Measurements from ENCODE around the gene SLC2A4. TPM values are rescaled to one million over a fixed set of nuclear protein-coding genes. Genes with fewer than 3 reads are reported as not detected.

The SLC2A4 gene
- total RNA-seq, 1 donor, result under 0.01 TPM

DNA sequence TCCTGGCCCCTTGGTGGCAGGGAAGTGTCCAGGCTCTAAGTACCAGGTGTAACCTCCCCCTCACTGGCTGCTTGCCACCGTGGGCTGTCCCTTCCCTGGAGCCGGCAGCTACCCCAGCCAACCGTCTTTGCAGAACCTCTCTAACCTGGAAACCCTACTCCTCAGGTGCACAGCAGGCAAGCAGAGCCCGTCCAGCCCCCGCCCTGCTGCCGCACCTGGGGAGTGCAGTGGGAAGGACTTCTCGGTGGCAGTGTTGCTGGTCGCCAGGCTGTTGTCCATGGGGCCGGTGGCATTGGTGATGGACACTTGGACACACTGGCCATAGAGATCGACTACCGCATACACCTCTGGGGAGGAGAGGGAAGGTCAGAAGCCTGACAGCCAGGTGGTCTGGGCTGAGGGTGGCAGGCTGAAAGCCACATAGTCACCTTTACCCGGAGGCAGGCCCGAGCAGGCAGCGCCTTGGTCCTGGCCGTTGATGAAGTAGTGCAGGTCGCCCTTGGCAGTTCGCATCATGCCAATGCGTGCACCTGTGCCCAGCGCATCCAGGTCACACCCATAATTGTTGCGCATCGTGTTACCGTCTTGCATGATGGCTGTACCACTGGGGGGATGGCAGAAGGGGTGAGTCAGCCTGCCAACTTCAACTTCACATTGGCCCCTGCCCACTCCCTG is 41.1 kb downstream of the SLC2A4 start:
- TF ChIP-seq CTCF (IDR thresholded peaks at IDR 0.05; ENCODE audit: extremely low read depth, low read depth, low read length), result no peak
- H3K27ac ChIP-seq (ENCODE audit: low read depth, low read length), result no peak overlapping the region
- peaks cover 7% of the 10 kb centered on the region for H3K79me2 ChIP-seq (ENCODE audit: insufficient read depth, low read length)
- no peaks in the 10 kb centered on the region for H4K20me1 ChIP-seq (ENCODE audit: insufficient read depth, low read length)
- peak; percentile 64 for DNase-seq (ENCODE audit: insufficient read length, low spot score, missing footprints)
- H3K4me2 ChIP-seq (ENCODE audit: insufficient read depth, low read length), result no peak overlapping the region
- no peaks in the 10 kb centered on the region for H3K4me1 ChIP-seq (ENCODE audit: insufficient read depth, low read length)
- no peak overlapping the region for H3K4me3 ChIP-seq (ENCODE audit: insufficient read depth, low read length)
- H3K9me3 ChIP-seq (ENCODE audit: low read depth, low read length), result no peaks in the 10 kb centered on the region
- H2AFZ ChIP-seq (ENCODE audit: low read length), result no peak overlapping the region
- H3K36me3 ChIP-seq (ENCODE audit: insufficient read depth, low read length), result peaks cover 76% of the 10 kb centered on the region
- H3K27me3 ChIP-seq (ENCODE audit: insufficient read depth, low read length), result no peaks in the 10 kb centered on the region

DNA sequence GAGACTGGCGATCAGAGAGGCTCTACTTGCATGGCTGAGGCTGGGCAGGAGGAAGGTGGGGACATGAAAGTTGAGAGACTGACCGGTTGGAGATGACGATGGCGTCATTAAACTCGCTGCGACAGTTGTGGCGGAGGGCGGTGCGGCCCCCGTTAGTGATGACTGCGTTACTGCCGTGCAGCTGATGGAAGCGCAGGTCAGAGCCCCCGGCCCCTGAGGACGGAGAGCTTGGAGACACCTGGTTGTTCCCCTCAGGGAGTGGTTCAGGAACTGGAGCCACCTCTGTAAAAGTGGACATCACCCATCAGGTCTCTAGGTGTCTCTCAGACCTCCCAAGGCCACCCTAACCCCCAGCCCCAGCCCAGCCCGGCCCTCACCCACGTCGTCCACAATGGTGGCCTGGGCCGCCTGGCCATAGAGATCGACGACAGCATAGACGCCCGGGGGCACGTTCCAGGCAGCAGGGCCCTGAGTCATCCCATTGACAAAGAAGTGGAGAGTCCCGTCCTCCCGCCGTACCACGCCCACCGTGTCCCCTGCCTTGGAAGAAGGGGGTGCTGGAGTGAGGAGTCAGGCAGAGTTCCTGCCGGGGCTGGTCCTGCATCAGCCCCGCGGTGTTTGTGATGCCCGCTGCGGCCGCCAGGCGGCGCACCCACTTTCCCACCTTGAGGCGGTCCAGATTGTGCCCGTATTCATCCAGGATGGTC is 42.4 kb downstream of the SLC2A4 start:
- Histone ChIP-seq H3K4me3 (ENCODE audit: insufficient read depth, low read length) (no peak overlapping the region), H3K36me3 (ENCODE audit: insufficient read depth, low read length) (peaks cover 65% of the 10 kb centered on the region), H4K20me1 (ENCODE audit: insufficient read depth, low read length) (peaks cover 3% of the 10 kb centered on the region), H3K79me2 (ENCODE audit: insufficient read depth, low read length) (peaks cover 19% of the 10 kb centered on the region), H3K9me3 (ENCODE audit: low read depth, low read length) (no peaks in the 10 kb centered on the region), H2AFZ (ENCODE audit: low read length) (no peak overlapping the region), H3K27ac (ENCODE audit: low read depth, low read length) (no peak overlapping the region), H3K27me3 (ENCODE audit: insufficient read depth, low read length) (no peaks in the 10 kb centered on the region), H3K4me2 (ENCODE audit: insufficient read depth, low read length) (no peak overlapping the region), H3K4me1 (ENCODE audit: insufficient read depth, low read length) (peaks cover 9% of the 10 kb centered on the region)
- peak; percentile 98 for DNase-seq (ENCODE audit: insufficient read length, low spot score, missing footprints)
- TF ChIP-seq CTCF (IDR thresholded peaks at IDR 0.05; ENCODE audit: extremely low read depth, low read depth, low read length), result peak; percentile 80

DNA sequence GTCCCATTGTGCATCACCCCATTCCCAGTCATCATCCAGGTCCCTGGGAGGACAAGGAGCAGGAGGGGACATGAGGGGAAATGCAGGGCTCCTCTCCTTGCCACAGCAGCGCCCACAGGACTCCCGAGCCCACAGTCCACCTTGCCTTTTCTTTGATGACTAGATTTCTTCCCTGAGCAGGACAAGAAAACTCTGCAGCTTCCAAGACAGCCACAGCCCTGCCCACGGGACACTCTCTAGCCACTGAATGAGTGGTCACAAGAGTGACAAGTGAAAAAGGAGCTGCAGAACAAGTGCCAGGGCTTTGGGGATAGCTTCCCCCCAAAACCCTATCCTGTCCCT is 42.9 kb downstream of the SLC2A4 start:
- Histone ChIP-seq H3K4me2 (ENCODE audit: insufficient read depth, low read length) (no peak overlapping the region), H3K4me3 (ENCODE audit: insufficient read depth, low read length) (no peak overlapping the region), H4K20me1 (ENCODE audit: insufficient read depth, low read length) (peaks cover 3% of the 10 kb centered on the region), H3K36me3 (ENCODE audit: insufficient read depth, low read length) (peaks cover 62% of the 10 kb centered on the region), H3K27me3 (ENCODE audit: insufficient read depth, low read length) (no peaks in the 10 kb centered on the region), H2AFZ (ENCODE audit: low read length) (no peak overlapping the region), H3K27ac (ENCODE audit: low read depth, low read length) (no peak overlapping the region), H3K4me1 (ENCODE audit: insufficient read depth, low read length) (peaks cover 9% of the 10 kb centered on the region), H3K79me2 (ENCODE audit: insufficient read depth, low read length) (peaks cover 19% of the 10 kb centered on the region), H3K9me3 (ENCODE audit: low read depth, low read length) (no peaks in the 10 kb centered on the region)
- no peak for TF ChIP-seq CTCF (IDR thresholded peaks at IDR 0.05; ENCODE audit: extremely low read depth, low read depth, low read length)
- DNase-seq (ENCODE audit: insufficient read length, low spot score, missing footprints), result peak; percentile 83

DNA sequence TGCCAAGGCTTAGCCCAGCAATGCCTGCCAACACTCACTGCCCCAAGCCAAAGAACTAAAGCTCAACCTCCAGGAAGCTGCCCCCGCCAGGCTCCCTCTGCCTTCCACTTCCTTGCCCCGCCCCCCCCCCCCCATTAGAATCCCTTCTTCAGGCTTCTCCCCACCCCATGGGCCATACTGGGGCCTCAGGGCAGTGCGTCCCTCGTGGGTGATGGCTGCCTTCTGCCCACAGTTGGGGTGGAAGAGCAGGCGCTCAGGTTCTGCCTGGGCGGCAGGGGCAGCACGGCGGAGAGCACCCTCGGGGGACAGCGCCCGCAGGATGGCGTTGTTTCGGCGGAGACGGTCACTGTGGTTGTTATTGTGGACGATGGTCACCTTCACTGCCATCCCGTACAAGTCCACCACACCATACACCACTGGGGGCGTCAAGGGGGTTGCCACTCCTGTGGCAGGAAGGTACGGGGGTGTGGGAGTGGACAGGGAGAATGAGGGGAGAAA is 43.6 kb downstream of the SLC2A4 start:
- H3K4me1 ChIP-seq (ENCODE audit: insufficient read depth, low read length), result peaks cover 9% of the 10 kb centered on the region
- no peaks in the 10 kb centered on the region for H3K9me3 ChIP-seq (ENCODE audit: low read depth, low read length)
- DNase-seq (ENCODE audit: insufficient read length, low spot score, missing footprints), result peak; percentile 68
- peaks cover 3% of the 10 kb centered on the region for H4K20me1 ChIP-seq (ENCODE audit: insufficient read depth, low read length)
- H2AFZ ChIP-seq (ENCODE audit: low read length), result no peak overlapping the region
- H3K36me3 ChIP-seq (ENCODE audit: insufficient read depth, low read length), result peaks cover 61% of the 10 kb centered on the region
- H3K27me3 ChIP-seq (ENCODE audit: insufficient read depth, low read length), result no peaks in the 10 kb centered on the region
- TF ChIP-seq CTCF (IDR thresholded peaks at IDR 0.05; ENCODE audit: extremely low read depth, low read depth, low read length), result no peak
- no peak overlapping the region for H3K4me3 ChIP-seq (ENCODE audit: insufficient read depth, low read length)
- H3K79me2 ChIP-seq (ENCODE audit: insufficient read depth, low read length), result peaks cover 19% of the 10 kb centered on the region
- H3K27ac ChIP-seq (ENCODE audit: low read depth, low read length), result no peak overlapping the region
- no peak overlapping the region for H3K4me2 ChIP-seq (ENCODE audit: insufficient read depth, low read length)
